ENCODE data around the gene ATP6V1B1.
A peak's percentile ranks its signal among the peaks of the same experiment; 100 is the strongest.
"Not testable (repeated sequence)": the region's sequence is repeated elsewhere in the genome, so short reads cannot be mapped to it uniquely, and the experiment has no call there.

ATP6V1B1 gene

GRCh38 chr2:70988151-70988550 is 52.5 kb downstream of the ATP6V1B1 start:
- no peak for DNase-seq (ENCODE audit: low read depth, low spot score)

- DNase-seq (ENCODE audit: low read depth, low spot score): no peak
Measured at GRCh38 chr2:70988726-70989648, 53.3 kb downstream of the ATP6V1B1 start.

GRCh38 chr2:70990216-70990615 is 54.5 kb downstream of the ATP6V1B1 start:
- no peak for DNase-seq (ENCODE audit: low read depth, low spot score)

GRCh38 chr2:70991142-70991541 is 55.4 kb downstream of the ATP6V1B1 start:
- no peak for DNase-seq (ENCODE audit: low read depth, low spot score)

GRCh38 chr2:70991742-70992141 is 56.0 kb downstream of the ATP6V1B1 start:
- DNase-seq (ENCODE audit: low read depth, low spot score): no peak

GRCh38 chr2:70992945-70993853 is 57.5 kb downstream of the ATP6V1B1 start:
- DNase-seq (ENCODE audit: low read depth, low spot score): no peak

GRCh38 chr2:70994009-70994698 is 58.5 kb downstream of the ATP6V1B1 start:
- DNase-seq (ENCODE audit: low read depth, low spot score): no peak

GRCh38 chr2:70994699-70995425 is 59.2 kb downstream of the ATP6V1B1 start, which contains the start of gene TEX261:
TEX261 (minus strand) TSS chr2:70994873; CDS start chr2:70994757, 116 bp downstream.
- DNase-seq (ENCODE audit: low read depth, low spot score): peak; percentile 84

GRCh38 chr2:70995426-70995729 is 59.7 kb downstream of the ATP6V1B1 start:
- DNase-seq (ENCODE audit: low read depth, low spot score): no peak

GRCh38 chr2:70998885-70999284 is 63.2 kb downstream of the ATP6V1B1 start:
- not testable (repeated sequence) for DNase-seq (ENCODE audit: low read depth, low spot score)

GRCh38 chr2:70999362-70999761 is 63.7 kb downstream of the ATP6V1B1 start:
- no peak for DNase-seq (ENCODE audit: low read depth, low spot score)

GRCh38 chr2:70999931-71000330 is 64.2 kb downstream of the ATP6V1B1 start:
- DNase-seq (ENCODE audit: low read depth, low spot score): not testable (repeated sequence)

- peak; percentile 68 for DNase-seq (ENCODE audit: low read depth, low spot score)
Measured at GRCh38 chr2:71000780-71001591, 65.3 kb downstream of the ATP6V1B1 start.

- no peak for DNase-seq (ENCODE audit: low read depth, low spot score)
Measured at GRCh38 chr2:71001592-71001927, 65.9 kb downstream of the ATP6V1B1 start.

- DNase-seq (ENCODE audit: low read depth, low spot score): no peak
Measured at GRCh38 chr2:71001981-71002570, 66.4 kb downstream of the ATP6V1B1 start.

GRCh38 chr2:71003396-71003795 is 67.7 kb downstream of the ATP6V1B1 start:
- DNase-seq (ENCODE audit: low read depth, low spot score): no peak

GRCh38 chr2:71003966-71004755 is 68.5 kb downstream of the ATP6V1B1 start:
- no peak for DNase-seq (ENCODE audit: low read depth, low spot score)

- DNase-seq (ENCODE audit: low read depth, low spot score): no peak
Measured at GRCh38 chr2:71004857-71005256, 69.2 kb downstream of the ATP6V1B1 start.

All from activated naive CD8-positive, alpha-beta T cell treated with anti-CD3 and anti-CD28 coated beads, Interleukin-2, amount 50 U/mL, for 16 hours (primary cell).